HepG2 (cell line): Measurements from ENCODE around the gene PCNX1.

Source experiments
- FOXA3 ChIP-seq: IDR thresholded peaks from 2 replicates; pipeline ENCODE4 v1.6.1; 2016; ENCODE audit warnings: missing genetic modification reagents, missing compliant biosample characterization
- MAFG ChIP-seq: sonication (generic); formaldehyde crosslinking; IDR thresholded peaks from 2 replicates; pipeline ENCODE4 v1.5.1; 2020; ENCODE audit warnings: mild to moderate bottlenecking, missing genetic modification reagents
- NR2F2 ChIP-seq: IDR thresholded peaks from 2 replicates; pipeline ENCODE4 v1.6.1; 2012; ENCODE audit warnings: low read depth, inconsistent platforms, borderline replicate concordance
- SMAD3 ChIP-seq: sonication (generic); formaldehyde crosslinking; IDR thresholded peaks from 2 replicates; pipeline ENCODE4 v1.4.0; 2020; ENCODE audit warnings: missing genetic modification reagents
- SMC3 ChIP-seq: IDR thresholded peaks from 2 replicates; pipeline ENCODE4 v1.6.1; 2011; ENCODE audit warnings: low read length, improper control_type of control experiment
- SRF ChIP-seq: IDR thresholded peaks from 2 replicates; pipeline ENCODE4 v1.6.1; 2011; ENCODE audit warnings: mild to moderate bottlenecking, low read depth, low read length, moderate library complexity
- YEATS4 ChIP-seq: sonication (generic); formaldehyde crosslinking; IDR thresholded peaks from 2 replicates; pipeline ENCODE4 v1.4.0; 2020; ENCODE audit warnings: missing genetic modification reagents, borderline replicate concordance
- ZNF180 ChIP-seq: sonication (generic); formaldehyde crosslinking; IDR thresholded peaks from 2 replicates; pipeline ENCODE4 v1.4.0; 2020; ENCODE audit warnings: low read depth, missing genetic modification reagents, borderline replicate concordance
- ZNF431 ChIP-seq: sonication (generic); formaldehyde crosslinking; IDR thresholded peaks from 2 replicates; pipeline ENCODE4 v1.9.0; 2022; ENCODE audit warnings: missing genetic modification reagents, low read depth, mild to moderate bottlenecking, borderline replicate concordance
- ZNF441 ChIP-seq: sonication (generic); formaldehyde crosslinking; IDR thresholded peaks from 2 replicates; pipeline ENCODE4 v1.7.0; 2021; ENCODE audit warnings: missing genetic modification reagents, borderline replicate concordance
- ZNF446 ChIP-seq: sonication (generic); formaldehyde crosslinking; IDR thresholded peaks from 2 replicates; pipeline ENCODE4 v1.5.0; 2020; ENCODE audit warnings: mild to moderate bottlenecking, missing genetic modification reagents
- TF ChIP-seq, protein P1 (sequence below): sonication (generic); formaldehyde crosslinking; IDR thresholded peaks from 2 replicates; pipeline ENCODE4 v1.5.0; 2020; ENCODE audit warnings: missing genetic modification reagents
- TF ChIP-seq, protein P2 (sequence below): sonication (generic); formaldehyde crosslinking; IDR thresholded peaks from 2 replicates; pipeline ENCODE4 v1.5.0; 2020; ENCODE audit warnings: mild to moderate bottlenecking, missing genetic modification reagents, moderate library complexity
- TF ChIP-seq, protein P3 (sequence below): sonication (generic); formaldehyde crosslinking; IDR thresholded peaks from 2 replicates; pipeline ENCODE4 v1.4.0; 2020; ENCODE audit warnings: low read depth, mild to moderate bottlenecking, missing genetic modification reagents

DNA sequence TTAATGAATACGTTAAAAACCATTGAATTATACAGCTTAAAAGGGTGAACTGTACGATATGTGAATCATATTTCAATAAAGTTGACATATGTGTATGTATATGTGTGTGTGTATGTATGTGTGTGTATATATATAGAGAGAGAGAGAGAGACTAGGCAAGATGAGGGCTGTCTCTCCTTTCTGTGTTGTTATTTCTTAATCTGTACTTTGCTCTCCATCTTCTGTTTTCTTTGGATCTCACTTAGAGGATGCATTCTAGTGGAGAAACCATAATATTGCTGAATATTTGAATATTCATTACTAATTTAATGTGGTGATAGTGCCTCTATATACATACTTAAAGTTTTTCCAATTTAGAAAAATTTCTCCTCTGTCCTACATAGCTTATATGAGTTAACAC, 50.5 kb downstream of the PCNX1 start:
- TF ChIP-seq ZNF441 (CRISPR knock-in tag): no peak
- TF ChIP-seq ZNF446: no peak
- TF ChIP-seq, protein P1, sequence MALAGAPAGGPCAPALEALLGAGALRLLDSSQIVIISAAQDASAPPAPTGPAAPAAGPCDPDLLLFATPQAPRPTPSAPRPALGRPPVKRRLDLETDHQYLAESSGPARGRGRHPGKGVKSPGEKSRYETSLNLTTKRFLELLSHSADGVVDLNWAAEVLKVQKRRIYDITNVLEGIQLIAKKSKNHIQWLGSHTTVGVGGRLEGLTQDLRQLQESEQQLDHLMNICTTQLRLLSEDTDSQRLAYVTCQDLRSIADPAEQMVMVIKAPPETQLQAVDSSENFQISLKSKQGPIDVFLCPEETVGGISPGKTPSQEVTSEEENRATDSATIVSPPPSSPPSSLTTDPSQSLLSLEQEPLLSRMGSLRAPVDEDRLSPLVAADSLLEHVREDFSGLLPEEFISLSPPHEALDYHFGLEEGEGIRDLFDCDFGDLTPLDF (CRISPR knock-in tag): no peak
- no peak for TF ChIP-seq SRF
- TF ChIP-seq ZNF431 (CRISPR knock-in tag): no peak
- TF ChIP-seq MAFG (CRISPR knock-in tag): no peak
- TF ChIP-seq, protein P2, sequence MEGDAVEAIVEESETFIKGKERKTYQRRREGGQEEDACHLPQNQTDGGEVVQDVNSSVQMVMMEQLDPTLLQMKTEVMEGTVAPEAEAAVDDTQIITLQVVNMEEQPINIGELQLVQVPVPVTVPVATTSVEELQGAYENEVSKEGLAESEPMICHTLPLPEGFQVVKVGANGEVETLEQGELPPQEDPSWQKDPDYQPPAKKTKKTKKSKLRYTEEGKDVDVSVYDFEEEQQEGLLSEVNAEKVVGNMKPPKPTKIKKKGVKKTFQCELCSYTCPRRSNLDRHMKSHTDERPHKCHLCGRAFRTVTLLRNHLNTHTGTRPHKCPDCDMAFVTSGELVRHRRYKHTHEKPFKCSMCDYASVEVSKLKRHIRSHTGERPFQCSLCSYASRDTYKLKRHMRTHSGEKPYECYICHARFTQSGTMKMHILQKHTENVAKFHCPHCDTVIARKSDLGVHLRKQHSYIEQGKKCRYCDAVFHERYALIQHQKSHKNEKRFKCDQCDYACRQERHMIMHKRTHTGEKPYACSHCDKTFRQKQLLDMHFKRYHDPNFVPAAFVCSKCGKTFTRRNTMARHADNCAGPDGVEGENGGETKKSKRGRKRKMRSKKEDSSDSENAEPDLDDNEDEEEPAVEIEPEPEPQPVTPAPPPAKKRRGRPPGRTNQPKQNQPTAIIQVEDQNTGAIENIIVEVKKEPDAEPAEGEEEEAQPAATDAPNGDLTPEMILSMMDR (CRISPR knock-in tag): no peak
- TF ChIP-seq, protein P3, sequence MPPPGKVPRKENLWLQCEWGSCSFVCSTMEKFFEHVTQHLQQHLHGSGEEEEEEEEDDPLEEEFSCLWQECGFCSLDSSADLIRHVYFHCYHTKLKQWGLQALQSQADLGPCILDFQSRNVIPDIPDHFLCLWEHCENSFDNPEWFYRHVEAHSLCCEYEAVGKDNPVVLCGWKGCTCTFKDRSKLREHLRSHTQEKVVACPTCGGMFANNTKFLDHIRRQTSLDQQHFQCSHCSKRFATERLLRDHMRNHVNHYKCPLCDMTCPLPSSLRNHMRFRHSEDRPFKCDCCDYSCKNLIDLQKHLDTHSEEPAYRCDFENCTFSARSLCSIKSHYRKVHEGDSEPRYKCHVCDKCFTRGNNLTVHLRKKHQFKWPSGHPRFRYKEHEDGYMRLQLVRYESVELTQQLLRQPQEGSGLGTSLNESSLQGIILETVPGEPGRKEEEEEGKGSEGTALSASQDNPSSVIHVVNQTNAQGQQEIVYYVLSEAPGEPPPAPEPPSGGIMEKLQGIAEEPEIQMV (CRISPR knock-in tag): no peak
- TF ChIP-seq NR2F2: no peak
- no peak for TF ChIP-seq ZNF180
- no peak for TF ChIP-seq FOXA3 (CRISPR knock-in tag)
- TF ChIP-seq SMC3: no peak
- TF ChIP-seq YEATS4 (CRISPR knock-in tag): no peak
- TF ChIP-seq SMAD3: no peak
